HCT116 (cell line): ENCODE data around the gene IPO13. TPM values are rescaled to one million over a fixed set of nuclear protein-coding genes. Genes with fewer than 3 reads are reported as not detected.

ENCODE experiments used
- ATAC-seq: fragments of 200-7000 bp; cut with Tn5 transposase; 2 replicates; pipeline ENCODE4 v1.9.1; 2020; ENCODE audit warnings: mild to moderate bottlenecking, moderate library complexity
- BruUV-seq: library from RNA; stranded (reverse); fragments of 400-500 nt; replicated peaks from 2 replicates; lab custom pipeline; 2021; lab: Mats Ljungman, UMichigan
- CTCF ChIA-PET: fragments of 300-600 bp; sonication (Branson Sonifier 250); formaldehyde crosslinking; loops from one replicate; lab custom pipeline; 2021; ENCODE audit warnings: antibody characterized with exemption; lab: Charles Lee
- POLR2A ChIA-PET: fragments of 300-600, 350-600 bp; sonication (Branson Sonifier 250); formaldehyde crosslinking; loops from one replicate; lab custom pipeline; 2021; ENCODE audit warnings: antibody characterized with exemption; lab: Charles Lee
- RAD21 ChIA-PET, 2 experiments: fragments of 300-600 bp; sonication (Branson Sonifier 250); formaldehyde crosslinking; loops; one replicate each; lab custom pipeline; 2023; ENCODE audit warnings: low total read pairs in 2 of 2; ENCODE audit not compliant: uncharacterized antibody in 2 of 2, unreplicated experiment in 2 of 2, low non-redundant PET in 1 of 2; lab: Charles Lee
- DNase-seq: peaks from one replicate; pipeline ENCODE4 v3.0.0-alpha.2; 2010; ENCODE audit warnings: low read depth, low spot score
- H2AFZ ChIP-seq: fragments of 200-600 bp; shearing (Covaris generic), sonication (generic); 2 replicates; pipeline ENCODE4 v1.6.1; 2017; ENCODE audit warnings: low read depth, mixed run types, mixed read lengths, antibody characterized with exemption, low read length; ENCODE audit not compliant: poor library complexity, severe bottlenecking
- H3K27ac ChIP-seq: 2 replicates; pipeline ENCODE4 v1.5.1; 2012; ENCODE audit warnings: low read depth, low read length
- H3K27me3 ChIP-seq: fragments of 200-600 bp; sonication (generic); 2 replicates; pipeline ENCODE4 v1.6.1; 2016; ENCODE audit warnings: mixed run types, low read length, mixed read lengths; ENCODE audit not compliant: insufficient read depth
- H3K36me3 ChIP-seq, 2 experiments: fragments of 200-500 bp in 1 of 2; fragments of 200-600 bp in 1 of 2; sonication (Bioruptor generic) in 1 of 2; sonication (generic) in 1 of 2; 2 replicates each; pipeline versions ENCODE4 v1.5.1 to v1.6.1; 2014 to 2016; ENCODE audit warnings: low read length in 2 of 2, inconsistent platforms in 1 of 2, mixed read lengths in 1 of 2, mixed run types in 1 of 2; ENCODE audit not compliant: insufficient read depth in 2 of 2, control insufficient read depth in 1 of 2
- H3K4me1 ChIP-seq, 2 experiments: fragments of 200-600 bp in 1 of 2; sonication (generic) in 1 of 2; 2 replicates each; pipeline versions ENCODE4 v1.5.1 to v1.6.1; 2012 to 2017; ENCODE audit warnings: low read length in 2 of 2, inconsistent platforms in 1 of 2, mild to moderate bottlenecking in 1 of 2, mixed read lengths in 1 of 2, mixed run types in 1 of 2, moderate library complexity in 1 of 2; ENCODE audit not compliant: insufficient read depth in 2 of 2, control insufficient read depth in 1 of 2
- H3K4me2 ChIP-seq: fragments of 200-600 bp; sonication (generic); 2 replicates; pipeline ENCODE4 v1.6.1; 2017; ENCODE audit warnings: mixed run types, low read length, mixed read lengths
- H3K4me3 ChIP-seq, 2 experiments: fragments of 200-600 bp in 1 of 2; sonication (generic) in 1 of 2; replicated peaks in 1 of 2; 2 replicates each; pipeline ENCODE4 v1.5.1; 2011 to 2016; ENCODE audit warnings: low read length in 2 of 2, control low read depth in 1 of 2, low read depth in 1 of 2, mild to moderate bottlenecking in 1 of 2, mixed read lengths in 1 of 2, mixed run types in 1 of 2
- H3K79me2 ChIP-seq: fragments of 200-600 bp; sonication (generic); 2 replicates; pipeline ENCODE4 v1.6.1; 2017; ENCODE audit warnings: mild to moderate bottlenecking, mixed run types, low read length, moderate library complexity, mixed read lengths; ENCODE audit not compliant: insufficient read depth
- H3K9ac ChIP-seq: fragments of 200-600 bp; sonication (generic); 2 replicates; pipeline ENCODE4 v1.6.1; 2016; ENCODE audit warnings: low read length, mixed read lengths
- H3K9me2 ChIP-seq: fragments of 200-600 bp; sonication (generic), shearing (Covaris generic); 2 replicates; pipeline ENCODE4 v1.6.1; 2017; ENCODE audit warnings: mixed run types, mild to moderate bottlenecking, moderate library complexity; ENCODE audit not compliant: insufficient read depth
- H3K9me3 ChIP-seq, 2 experiments: fragments of 200-500 bp in 1 of 2; fragments of 200-600 bp in 1 of 2; sonication (Bioruptor generic) in 1 of 2; sonication (generic) in 1 of 2; 2 replicates each; pipeline ENCODE4 v1.6.1; 2014 to 2017; ENCODE audit warnings: low read length in 2 of 2, mixed read lengths in 2 of 2, inconsistent platforms in 1 of 2, low read depth in 1 of 2, mild to moderate bottlenecking in 1 of 2, mixed run types in 1 of 2, moderate library complexity in 1 of 2; ENCODE audit not compliant: control insufficient read depth in 1 of 2, insufficient read depth in 1 of 2
- H4K20me1 ChIP-seq: fragments of 200-600 bp; sonication (generic), shearing (Covaris generic); 2 replicates; pipeline ENCODE4 v1.6.1; 2017; ENCODE audit warnings: mixed run types, mild to moderate bottlenecking, moderate library complexity; ENCODE audit not compliant: insufficient read depth
- ATF3 ChIP-seq: IDR thresholded peaks from 2 replicates; pipeline ENCODE4 v1.6.1; 2012
- CBX3 ChIP-seq: IDR thresholded peaks from 2 replicates; pipeline ENCODE4 v1.6.1; 2012; ENCODE audit warnings: low read depth
- CEBPB ChIP-seq: IDR thresholded peaks from 2 replicates; pipeline ENCODE4 v1.6.1; 2012; ENCODE audit warnings: low read depth
- CTCF ChIP-seq, 3 experiments: fragments of 200-600 bp in 1 of 3; sonication (generic) in 1 of 3; IDR thresholded peaks in 2 of 3; conservative IDR thresholded peaks in 1 of 3; 2 replicates each; pipeline ENCODE4 v1.5.1; 2012 to 2017; ENCODE audit warnings: low read depth in 2 of 3, low read length in 2 of 3, antibody characterized with exemption in 1 of 3, borderline replicate concordance in 1 of 3, control low read depth in 1 of 3, mild to moderate bottlenecking in 1 of 3, mixed read lengths in 1 of 3, mixed run types in 1 of 3, moderate library complexity in 1 of 3; ENCODE audit not compliant: insufficient read depth in 1 of 3
- EGR1 ChIP-seq: IDR thresholded peaks from 2 replicates; pipeline ENCODE4 v1.6.1; 2012; ENCODE audit warnings: low read depth
- EZH2phosphoT487 ChIP-seq: fragments of 200-600 bp; IDR thresholded peaks from 2 replicates; pipeline ENCODE4 v1.6.1; 2018; ENCODE audit warnings: antibody characterized with exemption, borderline replicate concordance
- FOSL1 ChIP-seq: IDR thresholded peaks from 2 replicates; pipeline ENCODE4 v1.6.1; 2012; ENCODE audit warnings: low read depth
- JUND ChIP-seq: IDR thresholded peaks from 2 replicates; pipeline ENCODE4 v1.6.1; 2012
- MAX ChIP-seq: IDR thresholded peaks from 2 replicates; pipeline ENCODE4 v1.6.1; 2012
- POLR2A ChIP-seq: IDR thresholded peaks from 2 replicates; pipeline ENCODE4 v1.7.0; 2011; ENCODE audit warnings: borderline replicate concordance; ENCODE audit not compliant: insufficient read depth, insufficient read length; ENCODE audit errors: extremely low read depth
- POLR2AphosphoS5 ChIP-seq: IDR thresholded peaks from 2 replicates; pipeline ENCODE4 v1.6.1; 2011; ENCODE audit warnings: mild to moderate bottlenecking, low read depth, low read length, moderate library complexity
- RAD21 ChIP-seq: IDR thresholded peaks from 2 replicates; pipeline ENCODE4 v1.6.1; 2012; ENCODE audit warnings: low read depth, mild to moderate bottlenecking
- REST ChIP-seq: IDR thresholded peaks from 2 replicates; pipeline ENCODE4 v1.6.1; 2012; ENCODE audit warnings: low read depth
- SRF ChIP-seq: IDR thresholded peaks from 2 replicates; pipeline ENCODE4 v1.6.1; 2012; ENCODE audit warnings: low read depth
- TCF7L2 ChIP-seq: IDR thresholded peaks from 2 replicates; pipeline ENCODE4 v1.7.0; 2011; ENCODE audit warnings: borderline replicate concordance, inconsistent platforms; ENCODE audit not compliant: insufficient read depth, insufficient read length; ENCODE audit errors: extremely low read depth
- YY1 ChIP-seq: IDR thresholded peaks from 2 replicates; pipeline ENCODE4 v1.6.1; 2011; ENCODE audit warnings: low read length, low read depth, moderate library complexity, mild to moderate bottlenecking; ENCODE audit not compliant: insufficient replicate concordance; ENCODE audit errors: extremely low read depth
- ZBTB33 ChIP-seq: IDR thresholded peaks from 2 replicates; pipeline ENCODE4 v1.6.1; 2011; ENCODE audit warnings: mild to moderate bottlenecking, low read length, moderate library complexity; ENCODE audit not compliant: insufficient replicate concordance; ENCODE audit errors: extremely low read depth
- ZFX ChIP-seq: fragments of 450-650 bp; IDR thresholded peaks from 2 replicates; pipeline ENCODE4 v1.6.1; 2017
- ZNF274 ChIP-seq: fragments of 200-500 bp; sonication (Bioruptor generic); IDR thresholded peaks from 2 replicates; pipeline ENCODE4 v1.6.1; 2014; ENCODE audit warnings: mild to moderate bottlenecking, low read depth, low read length, inconsistent platforms
- intact Hi-C: fragments of 100-400 bp; cut with micrococcal nuclease; formaldehyde crosslinking; loops from 2 replicates; pipeline ENCODE4 v1.10.0; 2022
- total RNA-seq: library from RNA; stranded (reverse); gene quantifications from one replicate; pipeline ENCODE4 v1.2.1, GENCODE V29; 2021; ENCODE audit not compliant: unreplicated experiment

IPO13 gene
- total RNA-seq, 1 experiment from 2014 or later, result 18.7 TPM

- H3K79me2 ChIP-seq, result peaks cover 57% of the 10 kb centered on the region
Observed at GRCh38 chr1:43982241-43982640, 35.5 kb downstream of the IPO13 start.

More at GRCh38 chr1:43982241-43982640, 35.5 kb downstream of the IPO13 start:
- Histone ChIP-seq H3K9me2 (no peaks in the 10 kb centered on the region), H3K27me3 (no peaks in the 10 kb centered on the region), H3K4me3 (no peak overlapping the region), H3K36me3 (peaks cover 8 to 54% of the 10 kb centered on the region in 2 experiments; a peak in 2 of 4 replicates), H3K4me1 (peaks cover 7 to 28% of the 10 kb centered on the region in 2 experiments; a peak in 3 of 4 replicates), H3K9ac (no peak overlapping the region), H3K27ac (no peak overlapping the region), H2AFZ (no peak overlapping the region), H3K4me2 (no peak overlapping the region), H4K20me1 (no peaks in the 10 kb centered on the region), H3K9me3 (no peaks in the 10 kb centered on the region)
- BruUV-seq, result no TSS peak
- TF ChIP-seq YY1 (no peak), ATF3 (no peak), CEBPB (no peak), RAD21 (no peak), SRF (no peak), FOSL1 (no peak), ZBTB33 (no peak), CBX3 (no peak), EZH2phosphoT487 (no peak), JUND (no peak), CTCF (IDR thresholded peaks at IDR 0.05 in 2 of 3, conservative IDR thresholded peaks at IDR 0.05 in 1 of 3; ENCODE audit: borderline replicate concordance in 1 of 3, insufficient read depth in 1 of 3, low read depth in 2 of 3, low read length in 2 of 3) (no peak), REST (no peak), POLR2AphosphoS5 (no peak), ZFX (no peak), ZNF274 (no peak), EGR1 (no peak), MAX (no peak), TCF7L2 (no peak), POLR2A (no peak)
- ATAC-seq (no peak), DNase-seq (no peak)
- ChIA-PET RAD21 (no interaction called here), POLR2A (no interaction called here), CTCF (no interaction called here)
- intact Hi-C loops, result no loop called here
